Raji (cell line): ENCODE data around the gene PDE1A.

ENCODE experiments used
- POLR2A ChIP-seq: IDR thresholded peaks from 2 replicates; pipeline ENCODE4 v1.6.1; 2011; ENCODE audit warnings: low read depth, low read length, control low read depth; ENCODE audit not compliant: insufficient read depth

The PDE1A gene

DNA sequence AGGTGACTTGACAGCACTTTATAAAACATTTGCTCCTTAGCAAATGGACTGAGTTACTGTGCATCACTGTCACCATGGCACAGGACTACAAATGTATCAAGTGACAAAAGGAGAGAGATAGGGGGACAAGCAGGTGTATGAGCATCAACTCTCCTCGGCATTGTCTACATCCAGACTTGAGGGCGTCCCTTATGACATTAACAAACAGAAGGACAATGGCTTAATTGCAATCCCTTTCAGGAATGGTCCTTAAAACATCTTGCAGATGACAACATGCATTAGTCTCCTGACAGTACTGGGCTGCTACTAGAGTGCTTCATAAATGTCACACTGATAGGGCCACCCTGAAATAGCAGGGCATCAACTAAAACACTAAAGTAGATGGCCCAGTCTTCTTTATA is 198.8 kb downstream of the PDE1A start:
- TF ChIP-seq POLR2A: no peak

DNA sequence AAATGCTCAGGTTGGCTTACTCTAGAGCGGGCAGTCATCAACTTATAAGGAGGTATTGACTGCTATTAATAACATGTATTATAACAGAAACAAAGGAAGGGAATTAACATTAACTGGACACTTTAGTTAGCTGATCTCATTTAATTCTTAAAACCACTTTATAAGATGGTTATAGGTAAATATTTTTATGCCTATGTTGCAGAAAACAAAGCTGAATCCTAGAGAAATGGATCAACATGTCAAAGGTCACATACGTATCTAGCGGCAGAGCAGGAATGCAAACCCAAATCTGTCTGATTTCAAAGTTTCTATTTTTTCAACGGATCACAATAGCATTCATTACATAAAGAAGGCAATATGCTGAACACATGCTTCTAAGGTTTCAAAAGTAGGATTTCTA is 200.0 kb downstream of the PDE1A start:
- TF ChIP-seq POLR2A: no peak

GRCh38 chr2:182224669-182225068 is 202.2 kb downstream of the PDE1A start:
- TF ChIP-seq POLR2A: no peak

GRCh38 chr2:182220998-182221397 is 205.8 kb downstream of the PDE1A start:
- TF ChIP-seq POLR2A: no peak

GRCh38 chr2:182220335-182220734 is 206.5 kb downstream of the PDE1A start:
- TF ChIP-seq POLR2A: no peak

DNA sequence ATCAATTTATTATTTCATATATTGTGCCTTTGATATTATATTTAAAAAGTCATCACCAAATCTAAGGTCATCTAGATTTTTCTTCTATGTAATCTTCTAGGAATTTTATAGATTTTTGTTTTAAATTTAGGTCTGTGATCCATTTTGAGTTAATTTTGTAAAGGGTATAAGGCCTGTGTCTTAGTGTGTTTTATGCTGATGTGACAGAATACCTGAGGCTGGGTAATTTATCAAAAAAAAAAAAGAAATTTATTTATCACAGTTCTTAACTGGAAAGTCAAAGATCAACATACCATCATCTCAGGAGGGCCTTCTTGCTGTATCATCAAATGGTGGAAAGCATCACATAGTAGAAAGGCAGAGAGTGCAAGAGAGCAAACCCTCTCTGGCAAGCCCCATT is 216.2 kb downstream of the PDE1A start:
- TF ChIP-seq POLR2A: no peak

DNA sequence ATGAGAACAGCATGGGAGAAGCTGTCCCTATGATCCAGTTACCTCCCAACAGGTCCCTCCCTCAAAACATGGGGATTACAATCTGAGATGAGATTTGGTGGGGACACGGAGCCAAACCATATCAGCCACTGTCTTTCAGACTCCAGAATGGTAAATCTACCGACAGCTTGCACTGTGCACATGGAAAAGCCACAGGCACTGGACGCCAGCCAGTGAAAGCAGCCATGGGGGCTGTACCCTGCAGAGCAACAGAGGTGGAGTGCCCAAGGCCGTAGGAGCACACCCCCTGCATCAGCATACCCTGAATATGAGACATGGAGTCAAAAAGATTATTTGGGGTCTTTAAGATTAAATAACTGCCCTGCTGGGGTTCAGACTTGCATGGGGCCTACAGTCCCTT is 218.4 kb downstream of the PDE1A start:
- TF ChIP-seq POLR2A: no peak

DNA sequence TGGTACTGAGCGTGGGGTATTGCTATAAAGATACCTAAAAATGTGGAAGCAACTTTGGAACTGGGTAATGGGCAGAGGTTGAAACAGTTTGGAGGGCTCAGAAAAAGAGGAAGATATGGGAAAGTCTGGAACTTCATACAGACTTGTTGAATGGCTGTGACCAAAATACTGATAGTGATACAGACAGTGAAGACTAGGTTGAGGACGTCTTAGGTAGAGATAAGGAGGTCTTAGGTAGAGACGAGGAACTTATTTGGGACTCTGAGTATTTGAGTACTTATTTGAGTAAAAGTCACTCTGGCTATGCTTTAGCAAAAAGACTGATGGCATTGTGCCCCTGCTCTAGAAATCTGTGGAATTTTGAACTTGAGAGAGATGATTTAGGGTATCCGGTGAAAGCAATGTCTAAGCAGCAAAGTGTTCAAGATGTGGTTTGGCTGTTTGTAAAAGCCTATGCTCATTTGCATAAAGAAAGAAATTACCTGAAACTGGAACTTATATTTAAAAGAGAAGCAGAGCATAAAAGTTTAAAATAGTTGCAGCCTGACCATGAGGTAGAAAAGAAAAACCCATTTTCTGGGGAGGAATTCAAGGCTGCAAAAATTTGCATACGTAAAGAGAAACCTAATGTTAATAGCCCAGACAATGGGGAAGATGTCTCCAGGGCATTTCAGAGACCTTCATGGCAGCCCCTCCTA is 219.6 kb downstream of the PDE1A start:
- no peak for TF ChIP-seq POLR2A

GRCh38 chr2:182197529-182197928 is 229.3 kb downstream of the PDE1A start:
- no peak for TF ChIP-seq POLR2A

DNA sequence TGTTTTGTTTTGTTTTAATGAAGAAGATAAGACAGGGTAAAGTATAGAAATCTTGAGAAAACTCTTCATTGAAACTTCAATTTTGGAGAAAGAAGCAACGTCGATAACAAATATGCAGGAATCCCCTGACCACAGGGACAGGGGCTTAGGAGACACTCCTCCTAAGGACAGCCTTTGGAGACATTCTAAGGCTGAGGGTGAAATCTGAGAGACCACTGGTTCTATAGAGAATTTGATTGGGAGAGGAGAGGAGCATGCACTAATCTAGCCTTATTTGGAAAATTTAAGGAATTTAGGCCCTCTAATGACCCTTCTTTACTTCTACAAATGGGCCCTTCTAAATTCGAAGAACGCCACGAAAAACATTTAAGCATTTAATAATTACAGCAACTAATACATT is 233.5 kb downstream of the PDE1A start:
- no peak for TF ChIP-seq POLR2A

GRCh38 chr2:182191061-182191460 is 235.8 kb downstream of the PDE1A start:
- TF ChIP-seq POLR2A: no peak

GRCh38 chr2:182187130-182187529 is 239.7 kb downstream of the PDE1A start:
- no peak for TF ChIP-seq POLR2A

DNA sequence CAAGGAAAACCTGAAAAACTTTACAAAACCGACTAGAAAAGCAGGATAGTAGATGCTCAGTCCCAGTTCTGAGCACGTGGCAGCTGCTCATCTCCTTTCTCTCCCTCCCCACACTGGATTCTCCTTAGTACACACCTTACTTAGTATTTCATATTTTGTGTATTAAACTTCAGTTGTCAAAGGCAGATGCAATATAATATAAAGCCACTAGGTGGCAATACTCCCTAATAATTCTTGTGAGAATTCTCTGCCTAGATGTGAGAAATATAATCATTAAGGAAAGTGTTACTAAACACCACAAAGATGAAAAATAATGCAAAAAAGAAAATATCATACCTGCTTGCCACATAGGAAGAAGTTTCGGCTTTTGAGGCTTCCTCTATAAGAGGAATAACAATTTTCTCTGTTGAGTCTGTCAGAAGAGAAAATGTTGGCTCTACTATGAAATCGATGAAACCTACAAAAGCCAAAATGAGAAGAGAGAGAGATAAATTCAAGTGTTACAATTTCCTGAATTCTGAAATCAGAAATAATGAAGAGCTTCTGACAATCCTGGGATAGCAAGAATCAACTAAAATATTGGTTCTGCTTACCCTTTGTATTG is 240.6 kb downstream of the PDE1A start:
- no peak for TF ChIP-seq POLR2A

DNA sequence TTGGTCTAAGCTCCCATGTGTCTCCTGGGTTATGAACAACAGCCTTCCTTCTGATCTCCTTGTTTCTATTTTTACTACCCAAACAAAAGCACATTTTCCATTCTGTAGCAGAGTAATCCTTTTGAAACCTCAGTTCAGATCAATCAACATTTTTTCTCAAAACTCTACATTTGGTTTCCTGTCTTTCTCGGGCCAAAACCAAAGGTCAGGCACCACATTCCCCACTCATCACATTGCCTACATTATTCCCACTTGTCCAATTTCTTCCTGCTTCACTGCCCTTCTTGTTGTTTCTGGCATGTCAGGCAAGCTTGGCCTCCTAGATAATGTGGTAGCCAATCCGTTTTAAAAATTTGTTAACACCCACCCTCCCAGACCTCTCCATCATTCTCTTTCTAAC is 244.4 kb downstream of the PDE1A start:
- no peak for TF ChIP-seq POLR2A

DNA sequence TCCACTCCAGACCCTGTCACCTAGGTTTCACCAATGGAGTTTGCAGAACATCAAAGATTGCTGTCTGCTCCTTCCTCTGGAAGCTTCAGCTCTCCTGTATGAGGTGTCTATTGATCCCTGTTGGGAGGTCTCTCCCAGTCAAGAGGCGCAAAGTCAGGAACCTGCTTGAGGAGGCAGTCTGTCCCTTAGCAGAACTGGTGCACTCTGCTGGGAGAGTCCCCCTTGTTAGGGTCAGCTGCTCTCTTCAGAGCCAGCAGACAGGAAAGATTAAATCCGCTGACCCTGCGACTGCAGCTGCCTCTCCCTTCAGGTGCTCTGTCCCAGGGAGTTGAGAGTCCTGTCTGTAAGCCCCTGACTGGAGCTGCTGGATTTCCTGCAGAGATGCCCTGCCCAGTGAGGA is 245.5 kb downstream of the PDE1A start:
- TF ChIP-seq POLR2A: no peak

DNA sequence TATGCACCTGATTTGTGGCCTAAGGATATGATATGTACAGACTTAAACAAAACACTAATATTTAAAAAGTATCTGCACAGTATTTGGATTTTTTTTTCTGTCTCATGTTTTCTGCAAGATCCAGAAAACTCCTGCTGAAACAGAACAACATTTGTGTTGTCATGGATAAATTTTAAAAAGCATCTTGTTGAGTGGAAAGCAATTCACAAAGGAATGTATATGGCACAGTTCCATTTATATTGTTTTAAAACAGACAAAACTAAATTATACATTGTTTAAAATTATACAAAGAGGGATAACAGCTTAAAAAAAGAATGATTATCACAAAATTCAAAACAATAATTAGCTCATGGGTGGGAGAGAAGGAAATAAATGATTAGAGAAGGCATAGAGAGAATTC is 247.7 kb downstream of the PDE1A start:
- no peak for TF ChIP-seq POLR2A
